Duodenal mucosa (tissue), 2 donors: ENCODE results near the gene IL6R.
"Not testable (repeated sequence)": the region's sequence is repeated elsewhere in the genome, so short reads cannot be mapped to it uniquely, and the experiment has no call there.

Experiments
- H3K27ac ChIP-seq: one replicate; pipeline ENCODE4 v1.7.0; 2013; ENCODE audit warnings: low read depth, low read length
- H3K27me3 ChIP-seq, 2 donors: one replicate each; pipeline ENCODE4 v1.7.0; 2013; ENCODE audit warnings: low read length in 2 of 2, control low read depth in 1 of 2; ENCODE audit not compliant: insufficient read depth in 2 of 2, control insufficient read depth in 1 of 2
- H3K36me3 ChIP-seq, 2 donors: one replicate each; pipeline ENCODE4 v1.7.0; 2013; ENCODE audit warnings: low read length in 2 of 2, control low read depth in 1 of 2; ENCODE audit not compliant: insufficient read depth in 2 of 2, control insufficient read depth in 1 of 2
- H3K4me1 ChIP-seq, 2 donors: one replicate each; pipeline ENCODE4 v1.7.0; 2013; ENCODE audit warnings: low read length in 2 of 2, control low read depth in 1 of 2; ENCODE audit not compliant: insufficient read depth in 2 of 2, control insufficient read depth in 1 of 2
- H3K4me3 ChIP-seq, 2 donors: one replicate each; pipeline ENCODE4 v1.7.0; 2013; ENCODE audit warnings: low read length in 2 of 2, low read depth in 1 of 2
- H3K9ac ChIP-seq, 2 donors: one replicate each; pipeline ENCODE4 v1.7.0; 2013; ENCODE audit warnings: low read length in 2 of 2, low read depth in 1 of 2
- H3K9me3 ChIP-seq, 2 donors: one replicate each; pipeline ENCODE4 v1.7.0; 2013; ENCODE audit warnings: low read length in 2 of 2, control low read depth in 1 of 2; ENCODE audit not compliant: control insufficient read depth in 1 of 2

Gene IL6R

GRCh38 chr1:154478013-154478412 is 72.9 kb downstream of the IL6R start:
- H3K9me3 ChIP-seq: no peaks in the 10 kb centered on the region
- no peak overlapping the region for H3K4me3 ChIP-seq
- H3K9ac ChIP-seq: no peak overlapping the region
- peaks cover 11 to 22% of the 10 kb centered on the region in 2 donors for H3K4me1 ChIP-seq
- no peaks in the 10 kb centered on the region for H3K27me3 ChIP-seq
- H3K27ac ChIP-seq: no peak overlapping the region
- no peaks in the 10 kb centered on the region for H3K36me3 ChIP-seq

GRCh38 chr1:154478639-154479038 is 73.5 kb downstream of the IL6R start:
- Histone ChIP-seq H3K9me3 (no peaks in the 10 kb centered on the region), H3K4me1 (peaks cover 11 to 22% of the 10 kb centered on the region in 2 donors), H3K27ac (no peak overlapping the region), H3K9ac (no peak overlapping the region), H3K27me3 (no peaks in the 10 kb centered on the region), H3K36me3 (no peaks in the 10 kb centered on the region), H3K4me3 (no peak overlapping the region)

GRCh38 chr1:154479764-154480421 is 74.8 kb downstream of the IL6R start:
- Histone ChIP-seq H3K9ac (no peak overlapping the region), H3K36me3 (no peaks in the 10 kb centered on the region), H3K27ac (no peak overlapping the region)

GRCh38 chr1:154481053-154481452 is 75.9 kb downstream of the IL6R start:
- Histone ChIP-seq H3K27me3 (no peaks in the 10 kb centered on the region), H3K27ac (no peak overlapping the region), H3K4me3 (no peak overlapping the region), H3K9me3 (no peaks in the 10 kb centered on the region), H3K36me3 (peaks cover 0 to 5% of the 10 kb centered on the region in 2 donors), H3K4me1 (peaks cover 11 to 20% of the 10 kb centered on the region in 2 donors), H3K9ac (no peak overlapping the region)

More at GRCh38 chr1:154479764-154480421, 74.8 kb downstream of the IL6R start:
- Histone ChIP-seq H3K4me1 (peaks cover 11 to 19% of the 10 kb centered on the region in 2 donors), H3K9me3 (no peaks in the 10 kb centered on the region), H3K4me3 (no peak overlapping the region), H3K27me3 (no peaks in the 10 kb centered on the region)

- H3K27me3 ChIP-seq: no peaks in the 10 kb centered on the region
- H3K4me3 ChIP-seq: no peak overlapping the region
- no peak overlapping the region for H3K9ac ChIP-seq
- peaks cover 0 to 4% of the 10 kb centered on the region in 2 donors for H3K4me1 ChIP-seq
- peaks cover 0 to 5% of the 10 kb centered on the region in 2 donors for H3K36me3 ChIP-seq
- H3K27ac ChIP-seq: no peak overlapping the region
- no peaks in the 10 kb centered on the region for H3K9me3 ChIP-seq
Measured at GRCh38 chr1:154483941-154484803, 79.0 kb downstream of the IL6R start.

GRCh38 chr1:154485106-154485505 is 80.0 kb downstream of the IL6R start:
- Histone ChIP-seq H3K9me3 (no peaks in the 10 kb centered on the region), H3K9ac (no peak overlapping the region), H3K27me3 (no peaks in the 10 kb centered on the region), H3K4me1 (peaks cover 0 to 8% of the 10 kb centered on the region in 2 donors), H3K27ac (no peak overlapping the region), H3K36me3 (peaks cover 0 to 5% of the 10 kb centered on the region in 2 donors), H3K4me3 (no peak overlapping the region)

GRCh38 chr1:154485910-154486496 is 80.9 kb downstream of the IL6R start:
- peaks cover 0 to 5% of the 10 kb centered on the region in 2 donors for H3K36me3 ChIP-seq
- no peak overlapping the region for H3K9ac ChIP-seq
- H3K4me3 ChIP-seq: no peak overlapping the region
- no peaks in the 10 kb centered on the region for H3K27me3 ChIP-seq
- H3K9me3 ChIP-seq: no peaks in the 10 kb centered on the region
- no peak overlapping the region for H3K27ac ChIP-seq
- peaks cover 0 to 8% of the 10 kb centered on the region in 2 donors for H3K4me1 ChIP-seq

GRCh38 chr1:154486756-154487155 is 81.6 kb downstream of the IL6R start:
- not testable (repeated sequence) for H3K9me3 ChIP-seq, H3K27ac ChIP-seq, H3K4me3 ChIP-seq

GRCh38 chr1:154488922-154489321 is 83.8 kb downstream of the IL6R start:
- H3K36me3 ChIP-seq: peaks cover 0 to 5% of the 10 kb centered on the region in 2 donors
- no peaks in the 10 kb centered on the region for H3K27me3 ChIP-seq
- peaks cover 0 to 10% of the 10 kb centered on the region in 2 donors for H3K4me1 ChIP-seq
- no peaks in the 10 kb centered on the region for H3K9me3 ChIP-seq
- H3K4me3 ChIP-seq: no peak overlapping the region
- H3K27ac ChIP-seq: no peak overlapping the region
- H3K9ac ChIP-seq: no peak overlapping the region

More at GRCh38 chr1:154486756-154487155, 81.6 kb downstream of the IL6R start:
- H3K9ac ChIP-seq, H3K27me3 ChIP-seq, H3K4me1 ChIP-seq, H3K36me3 ChIP-seq: not testable (repeated sequence)
